HUDEP-2 (cell line): Measurements from ENCODE around the gene GIMAP8.

Source experiments
- DNase-seq, 76 experiments: peaks; one replicate each; lab custom pipeline; 2025; ENCODE audit not compliant: unreplicated experiment in 76 of 76; lab: John Stamatoyannopoulos, UW

Gene GIMAP8

GRCh38 chr7:150450491-150451001 lies at the start of gene GIMAP8:
Gene GIMAP8, plus strand, starts transcription at chr7:150450630. Its CDS starts 16,069 bp downstream, at chr7:150466699.
- DNase-seq, result no peak

DNA sequence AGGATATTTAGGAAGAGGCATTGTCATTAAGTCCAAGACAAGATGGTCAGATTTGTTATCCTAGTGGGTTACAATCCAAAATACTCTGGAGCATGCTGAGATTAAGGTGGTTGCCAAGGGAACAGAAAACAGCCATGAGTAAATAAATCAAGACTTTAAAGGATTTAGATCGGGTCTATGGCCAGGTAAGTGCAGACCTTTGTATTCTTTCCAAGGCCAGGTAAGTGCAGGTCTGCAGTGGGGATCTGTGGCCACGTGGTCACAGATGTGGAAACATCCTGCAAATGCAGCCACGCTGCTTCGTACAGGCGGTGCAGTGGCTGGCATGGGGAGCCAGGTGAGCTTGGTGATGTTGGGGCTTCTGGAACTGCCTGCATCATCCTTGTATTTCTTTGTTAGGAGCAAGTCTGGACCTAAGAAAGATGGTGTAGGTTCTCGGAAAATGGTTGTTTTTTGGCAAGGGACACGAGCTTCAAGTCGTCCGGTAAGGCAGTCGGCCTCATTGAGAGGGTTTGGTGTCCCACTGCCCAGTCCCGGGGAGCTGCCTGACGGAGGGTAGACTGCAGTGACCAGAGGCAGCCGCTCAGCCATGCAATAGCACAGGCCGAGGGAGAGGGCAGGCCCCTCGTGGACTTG lies 49.5 kb upstream of the GIMAP8 start:
- DNase-seq, result no peak

- no peak for DNase-seq
These were observed 49.0 kb upstream of the GIMAP8 start for GRCh38 chr7:150401424-150401790.

DNA sequence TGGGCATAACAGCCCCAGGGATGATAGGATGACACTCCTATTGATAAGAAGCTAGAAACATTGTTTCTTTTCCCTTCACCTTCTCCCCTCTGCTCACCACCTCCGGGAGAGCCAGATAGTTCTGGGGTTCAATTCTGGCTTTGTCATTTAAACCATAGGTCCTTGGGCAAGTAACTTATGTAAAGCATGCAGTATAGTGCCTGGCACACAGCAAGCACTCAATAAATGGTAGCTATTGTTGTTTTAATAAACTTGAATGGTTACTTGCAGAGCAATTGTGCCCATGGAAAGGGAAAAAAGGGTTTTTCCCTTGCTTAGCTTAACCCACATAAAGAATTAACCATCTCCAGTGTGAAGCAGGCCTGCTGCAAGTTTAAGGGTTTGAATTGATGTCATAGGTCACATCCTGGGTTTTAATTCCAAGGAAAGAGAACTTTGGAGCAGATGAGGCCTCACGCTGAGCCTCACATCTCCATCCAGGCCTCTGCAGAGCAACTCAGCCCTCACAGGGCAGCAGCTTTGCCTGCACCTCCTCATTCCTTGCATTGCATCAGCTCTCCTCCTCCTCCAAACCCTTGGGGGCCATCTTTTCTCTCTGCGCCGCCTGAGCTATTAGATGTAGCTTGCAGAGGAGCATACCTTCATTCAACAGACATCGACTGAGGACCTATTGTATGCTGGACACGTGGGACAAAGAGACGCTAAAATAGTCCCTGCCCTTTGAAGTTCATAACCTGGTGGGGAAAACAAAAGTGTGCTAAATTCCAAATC lies 48.4 kb upstream of the GIMAP8 start:
- DNase-seq, result no peak

- no peak for DNase-seq
These were observed 47.6 kb upstream of the GIMAP8 start for GRCh38 chr7:150402671-150403321.

DNA sequence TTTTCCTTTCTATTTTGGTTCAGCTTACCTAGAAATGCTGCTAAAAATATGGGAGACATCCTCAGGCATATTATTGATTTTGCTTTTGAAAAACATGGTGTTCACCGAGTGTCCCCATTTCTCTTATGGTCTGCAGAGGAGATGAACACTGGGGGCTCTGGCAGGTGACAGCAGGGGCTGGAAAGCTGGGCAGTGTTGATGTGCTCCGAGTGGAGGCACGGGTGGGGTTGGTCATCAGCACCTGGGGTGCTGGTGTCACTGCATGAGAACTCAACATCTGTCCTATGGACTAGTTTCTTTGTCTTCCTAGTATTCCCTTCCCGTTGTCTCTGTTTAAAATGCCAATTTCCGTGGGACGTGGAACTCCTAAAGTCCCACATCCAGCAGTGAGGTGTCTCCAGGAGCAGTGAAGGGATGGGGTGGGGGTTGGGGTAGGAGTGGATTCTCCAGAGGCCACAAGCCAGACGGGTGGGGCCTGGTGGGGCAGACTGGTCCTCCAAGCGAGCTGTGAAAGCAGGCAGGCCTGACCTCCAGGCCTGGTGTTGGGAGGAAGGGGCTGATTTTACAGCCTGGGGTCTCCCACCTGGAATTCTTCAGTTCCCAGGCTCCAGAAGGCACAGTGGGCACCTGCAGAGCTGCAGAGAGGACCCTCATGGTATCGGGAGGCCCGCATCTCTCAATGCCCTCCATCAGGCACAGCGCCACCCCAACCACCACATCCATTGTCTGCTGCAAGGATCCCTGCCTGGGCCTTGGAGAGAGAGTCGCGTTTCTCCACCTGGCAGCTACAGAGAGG lies 46.9 kb upstream of the GIMAP8 start:
- peak in 1 of 76 experiments; percentile 21 for DNase-seq

- DNase-seq, result peak in 20 of 76 experiments; percentile 2 to 62 (median 30)
These were observed 46.1 kb upstream of the GIMAP8 start for GRCh38 chr7:150404172-150404804.

DNA sequence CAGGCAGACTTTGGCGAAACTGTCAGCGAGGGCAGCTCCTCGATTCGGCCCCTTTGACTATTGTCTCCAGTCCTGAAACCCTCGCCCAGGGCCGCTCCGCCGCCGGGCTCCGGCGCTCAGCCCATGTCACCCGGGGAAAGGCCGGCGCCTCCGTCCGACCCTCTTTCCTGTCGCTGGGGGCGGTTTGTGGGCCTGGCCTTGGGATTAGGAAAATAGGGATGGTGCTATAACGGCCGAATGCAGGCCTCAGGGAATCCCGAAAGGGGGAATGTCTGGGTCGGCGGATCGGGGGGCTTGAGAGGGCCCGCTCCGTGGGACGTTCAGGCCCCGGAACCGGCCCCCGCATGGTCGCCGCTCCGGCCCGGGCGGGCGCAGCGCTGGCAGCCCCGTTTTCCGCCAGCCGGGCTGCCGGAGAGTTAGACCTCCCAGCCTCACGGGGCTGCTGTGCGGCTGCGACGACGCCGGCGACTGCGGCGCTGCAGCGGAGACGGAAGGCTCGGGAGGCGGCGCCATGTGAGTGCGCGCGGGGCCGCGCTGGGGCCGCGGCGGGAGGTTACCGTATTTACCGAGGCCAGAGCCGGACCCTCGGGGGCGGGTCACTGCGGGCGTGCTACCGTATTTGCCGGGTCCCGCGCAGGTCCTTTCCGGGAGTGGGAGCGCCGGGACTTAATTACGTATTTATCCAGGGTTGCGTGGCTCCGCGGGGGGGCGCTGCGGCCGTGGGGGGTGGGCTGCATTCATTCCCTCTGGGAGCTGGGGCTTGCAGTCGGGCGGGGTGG lies 45.4 kb upstream of the GIMAP8 start:
- DNase-seq, result peak in 69 of 76 experiments; percentile 54 to 96 (median 87)

DNA sequence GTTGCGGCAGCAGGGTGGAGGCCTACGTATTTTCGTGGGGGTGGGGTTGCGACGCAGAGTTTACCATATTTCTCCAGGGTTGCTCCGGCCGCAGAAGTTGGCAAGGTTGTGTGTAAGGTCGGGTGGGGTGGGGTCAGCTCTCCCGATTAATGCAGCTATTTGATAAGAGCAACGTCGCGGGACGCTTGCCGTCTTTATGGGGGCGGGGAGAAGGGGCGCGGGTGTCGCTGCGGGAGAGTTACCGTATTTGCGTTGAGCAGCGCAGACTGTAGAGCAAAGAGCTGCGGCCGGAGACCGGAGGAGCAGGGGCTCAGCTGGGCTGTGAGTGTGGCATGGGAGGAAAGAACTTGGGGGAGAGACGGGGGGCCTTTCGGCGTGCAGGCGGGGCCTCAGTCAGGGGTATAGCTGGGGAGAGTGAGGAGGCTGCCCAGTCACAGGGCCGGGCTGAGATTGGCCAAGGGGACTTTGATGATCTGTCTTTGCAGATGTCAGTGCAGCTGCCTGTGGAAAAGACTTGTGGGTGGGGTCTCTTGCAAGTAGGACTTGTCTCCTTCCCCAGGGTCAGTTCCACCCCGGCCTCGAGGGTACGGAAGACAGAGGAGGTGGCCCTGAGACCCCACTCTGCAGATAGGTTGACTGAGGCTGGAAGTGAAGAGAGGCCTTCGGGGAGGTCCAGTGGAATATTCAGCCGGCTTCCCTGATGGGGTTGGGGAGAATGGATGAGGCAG lies 44.7 kb upstream of the GIMAP8 start:
- DNase-seq, result peak in 70 of 76 experiments; percentile 49 to 96 (median 88)

GRCh38 chr7:150406312-150406566 lies 44.2 kb upstream of the GIMAP8 start:
- peak in 1 of 76 experiments; percentile 40 for DNase-seq

- peak in 29 of 76 experiments; percentile 8 to 62 (median 26) for DNase-seq
These were observed 43.6 kb upstream of the GIMAP8 start for GRCh38 chr7:150406567-150407421.

DNA sequence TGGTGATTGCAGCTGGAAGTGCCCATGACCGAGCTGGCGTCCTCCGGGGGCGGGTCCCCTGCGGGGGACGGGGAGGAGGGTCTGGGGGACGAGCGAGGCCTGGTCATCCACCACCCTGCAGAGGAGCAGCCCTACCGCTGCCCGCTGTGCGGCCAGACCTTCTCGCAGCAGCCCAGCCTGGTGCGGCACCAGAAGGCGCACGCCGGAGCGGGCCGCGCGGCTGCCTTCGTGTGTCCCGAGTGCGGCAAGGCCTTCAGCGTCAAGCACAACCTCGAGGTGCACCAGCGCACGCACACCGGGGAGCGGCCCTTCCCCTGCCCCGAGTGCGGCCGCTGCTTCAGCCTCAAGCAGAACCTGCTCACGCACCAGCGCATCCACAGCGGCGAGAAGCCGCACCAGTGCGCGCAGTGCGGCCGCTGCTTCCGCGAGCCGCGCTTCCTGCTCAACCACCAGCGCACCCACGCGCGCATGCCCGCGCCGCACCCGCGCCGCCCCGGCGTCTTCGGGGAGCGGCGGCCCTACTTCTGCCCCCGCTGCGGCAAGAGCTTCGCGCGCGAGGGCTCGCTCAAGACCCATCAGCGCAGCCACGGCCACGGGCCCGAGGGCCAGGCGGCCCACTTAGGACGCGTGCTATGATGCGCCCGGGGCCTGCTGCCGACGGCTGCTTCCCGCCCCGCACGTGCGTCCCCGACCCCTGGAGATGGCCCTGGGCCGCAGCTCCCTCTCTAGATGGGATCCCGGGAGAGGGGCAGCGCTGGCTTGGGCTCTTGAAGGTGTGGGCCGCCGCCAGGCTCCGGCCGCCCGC lies 42.6 kb upstream of the GIMAP8 start:
- no peak for DNase-seq

DNA sequence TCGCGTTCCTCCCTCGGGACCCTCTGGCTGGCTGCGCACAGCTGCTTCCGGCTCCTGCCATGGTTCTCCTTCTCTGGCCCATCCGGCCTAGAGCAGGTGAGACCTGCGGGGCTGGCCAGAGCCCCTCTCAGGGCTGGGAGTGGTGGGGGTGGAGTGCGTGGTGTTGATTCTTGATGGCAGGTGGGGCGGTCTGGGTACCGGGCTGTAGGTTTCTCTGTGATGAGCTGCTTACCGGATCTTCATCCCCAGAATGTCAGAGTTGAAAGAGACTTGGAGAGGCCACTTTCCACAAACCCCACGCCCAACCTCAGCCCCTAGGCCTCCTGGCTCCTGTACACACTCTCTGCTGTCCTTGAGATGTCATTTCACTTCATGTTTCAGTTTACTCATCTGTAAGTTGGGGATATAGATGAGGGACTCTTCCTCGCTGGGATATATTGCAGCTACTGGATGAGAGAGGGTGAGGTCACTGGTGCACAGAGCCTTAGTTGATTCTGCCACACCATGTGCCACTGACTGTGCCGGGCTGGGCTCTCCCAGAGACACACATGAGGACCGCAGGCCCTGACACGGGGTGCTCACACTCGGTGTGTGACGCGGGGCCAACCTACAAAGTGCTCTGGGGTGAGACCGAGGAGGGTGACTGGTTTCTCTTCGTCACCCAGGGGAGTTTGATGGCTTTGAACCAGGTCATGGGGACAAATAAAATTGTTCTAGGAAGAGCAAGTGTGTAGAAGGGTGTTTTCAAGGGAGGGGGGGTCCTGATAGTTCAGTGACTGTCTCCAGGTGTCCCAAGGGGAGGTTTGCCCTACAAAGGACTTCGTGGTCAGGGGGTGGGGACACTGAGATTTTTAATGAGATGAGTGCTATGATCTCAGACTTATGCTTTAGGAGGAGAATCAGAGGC lies 41.8 kb upstream of the GIMAP8 start:
- no peak for DNase-seq

GRCh38 chr7:150409300-150410030 lies 41.0 kb upstream of the GIMAP8 start:
- no peak for DNase-seq

GRCh38 chr7:150410131-150410530 lies 40.3 kb upstream of the GIMAP8 start:
- no peak for DNase-seq
